HEK293T (cell line): Measurements from ENCODE around the gene FABP2.

Experiments
- CTCF ChIA-PET: fragments of 350-600 bp; formaldehyde crosslinking; extraction: SDS; loops from one replicate; lab custom pipeline; 2021; ENCODE audit warnings: antibody characterized with exemption, inconsistent platforms; lab: Yijun Ruan, JAX
- POLR2A ChIA-PET: fragments of 350-600 bp; formaldehyde crosslinking; extraction: SDS; loops from one replicate; lab custom pipeline; 2020; ENCODE audit warnings: antibody characterized with exemption, inconsistent platforms; lab: Yijun Ruan, JAX
- DNase-seq: peaks from one replicate; pipeline ENCODE4 v3.0.0; 2012; ENCODE audit warnings: mixed read lengths; ENCODE audit errors: extremely low spot score
- ARNT ChIP-seq: fragments of 450-650 bp; IDR thresholded peaks from 2 replicates; pipeline ENCODE4 v1.6.1; 2017; ENCODE audit warnings: mild to moderate bottlenecking
- BHLHE40 ChIP-seq: fragments of 450-650 bp; IDR thresholded peaks from 2 replicates; pipeline ENCODE4 v1.6.1; 2016; ENCODE audit warnings: mild to moderate bottlenecking, moderate library complexity, borderline replicate concordance
- CTBP1 ChIP-seq: fragments of 450-650 bp; IDR thresholded peaks from 2 replicates; pipeline ENCODE4 v1.6.1; 2016; ENCODE audit warnings: borderline replicate concordance
- ELF4 ChIP-seq: fragments of 450-650 bp; IDR thresholded peaks from 2 replicates; pipeline ENCODE4 v1.6.1; 2017; ENCODE audit warnings: antibody characterized with exemption
- FOXA1 ChIP-seq: fragments of 450-650 bp; IDR thresholded peaks from 2 replicates; pipeline ENCODE4 v1.6.1; 2016; ENCODE audit warnings: mild to moderate bottlenecking
- FOXK2 ChIP-seq: fragments of 450-650 bp; IDR thresholded peaks from 2 replicates; pipeline ENCODE4 v1.6.1; 2016; ENCODE audit warnings: mild to moderate bottlenecking
- FOXM1 ChIP-seq: fragments of 450-650 bp; IDR thresholded peaks from 2 replicates; pipeline ENCODE4 v1.6.1; 2017; ENCODE audit warnings: mild to moderate bottlenecking, borderline replicate concordance
- HDGF ChIP-seq: fragments of 450-650 bp; IDR thresholded peaks from 2 replicates; pipeline ENCODE4 v1.6.1; 2017; ENCODE audit warnings: antibody characterized with exemption, borderline replicate concordance
- L3MBTL2 ChIP-seq: fragments of 450-650 bp; conservative IDR thresholded peaks from 2 replicates; pipeline ENCODE4 v1.6.1; 2016; ENCODE audit warnings: mild to moderate bottlenecking
- LEF1 ChIP-seq: fragments of 450-650 bp; IDR thresholded peaks from 2 replicates; pipeline ENCODE4 v1.6.1; 2017; ENCODE audit warnings: mild to moderate bottlenecking, borderline replicate concordance
- NFRKB ChIP-seq: fragments of 450-650 bp; IDR thresholded peaks from 2 replicates; pipeline ENCODE4 v1.6.1; 2016; ENCODE audit warnings: mild to moderate bottlenecking, moderate library complexity
- PKNOX1 ChIP-seq: fragments of 450-650 bp; IDR thresholded peaks from 2 replicates; pipeline ENCODE4 v1.6.1; 2016
- SP1 ChIP-seq: fragments of 450-650 bp; IDR thresholded peaks from 2 replicates; pipeline ENCODE4 v1.6.1; 2017
- SUZ12 ChIP-seq: fragments of 450-650 bp; IDR thresholded peaks from 2 replicates; pipeline ENCODE4 v1.6.1; 2016; ENCODE audit warnings: mild to moderate bottlenecking
- TARDBP ChIP-seq: fragments of 450-650 bp; IDR thresholded peaks from 2 replicates; pipeline ENCODE4 v1.6.1; 2016
- ZNF384 ChIP-seq: fragments of 450-650 bp; IDR thresholded peaks from 2 replicates; pipeline ENCODE4 v1.6.1; 2016

Gene FABP2

GRCh38 chr4:119302073-119302832, 19.7 kb downstream of the FABP2 start:
- POLR2A ChIA-PET = interaction anchor here (1.5 kb wide), 1 partner anchor 90 kb away, joined by 4 read pairs; the partner anchor contains the start of gene USP53
- CTCF ChIA-PET = no interaction called here
- TF ChIP-seq FOXA1 = no peak
- TF ChIP-seq SUZ12 = no peak
- DNase-seq = no peak

- POLR2A ChIA-PET = interaction anchor here (0.7 to 1.7 kb wide), 8 partner anchors 9 to 201 kb away, joined by 3 to 7 read pairs (median 4); partner anchors contain the start of genes FABP2 and USP53
Measured at GRCh38 chr4:119300101-119300978, 21.6 kb downstream of the FABP2 start.

GRCh38 chr4:119299741-119300100, 22.2 kb downstream of the FABP2 start:
- CTCF ChIA-PET = interaction anchor here (1.6 kb wide), 1 partner anchor 257 kb away, joined by 5 read pairs; no protein-coding TSS in a partner anchor
- no peak for DNase-seq
- POLR2A ChIA-PET = interaction anchor here (0.7 to 1.7 kb wide), 7 partner anchors 9 to 200 kb away, joined by 3 to 7 read pairs (median 3); partner anchors contain the start of genes FABP2 and USP53
- TF ChIP-seq FOXK2 (no peak), PKNOX1 (no peak), TARDBP (no peak), SUZ12 (no peak)

More at GRCh38 chr4:119300101-119300978, 21.6 kb downstream of the FABP2 start:
- CTCF ChIA-PET = interaction anchor here (1.0 to 1.6 kb wide), 3 partner anchors 17 to 258 kb away, joined by 4 to 5 read pairs (median 4); partner anchors contain the start of gene FABP2
- no peak for TF ChIP-seq ARNT
- TF ChIP-seq SUZ12 = no peak
- TF ChIP-seq HDGF = no peak
- 0 out of 2 replicates have a peak, but pooled peaks have one; percentile 5 for TF ChIP-seq PKNOX1
- no peak for TF ChIP-seq FOXA1
- 0 out of 2 replicates have a peak, but pooled peaks have one; percentile 37 for TF ChIP-seq FOXM1
- no peak for TF ChIP-seq LEF1
- peak; percentile 97 for TF ChIP-seq L3MBTL2
- TF ChIP-seq ZNF384 = no peak
- no peak for TF ChIP-seq BHLHE40
- no peak for TF ChIP-seq NFRKB
- TF ChIP-seq SP1 = no peak
- no peak for TF ChIP-seq FOXK2
- no peak for TF ChIP-seq CTBP1
- TF ChIP-seq TARDBP = no peak
- TF ChIP-seq ELF4 = no peak
- peak; percentile 88 for DNase-seq

GRCh38 chr4:119299260-119299671, 22.7 kb downstream of the FABP2 start:
- no peak for DNase-seq
- CTCF ChIA-PET = interaction anchor here (1.6 kb wide), 1 partner anchor 257 kb away, joined by 5 read pairs; no protein-coding TSS in a partner anchor
- TF ChIP-seq ZNF384 (no peak), FOXA1 (no peak), ARNT (no peak), SUZ12 (no peak), ELF4 (no peak), NFRKB (no peak), BHLHE40 (no peak), FOXM1 (no peak), L3MBTL2 (no peak), HDGF (no peak), TARDBP (no peak), CTBP1 (no peak), FOXK2 (no peak)
- POLR2A ChIA-PET = interaction anchor here (0.7 to 1.7 kb wide), 4 partner anchors 12 to 87 kb away, joined by 3 to 7 read pairs (median 4); partner anchors contain the start of gene USP53

GRCh38 chr4:119297795-119298194, 24.1 kb downstream of the FABP2 start:
- no peak for DNase-seq
- no peak for TF ChIP-seq L3MBTL2
- TF ChIP-seq NFRKB = no peak
- no peak for TF ChIP-seq PKNOX1
- TF ChIP-seq LEF1 = no peak
- TF ChIP-seq ARNT = no peak
- TF ChIP-seq ELF4 = no peak
- no peak for TF ChIP-seq FOXM1
- TF ChIP-seq FOXA1 = no peak
- TF ChIP-seq HDGF = no peak
- TF ChIP-seq FOXK2 = no peak
- TF ChIP-seq SP1 = no peak
- no peak for TF ChIP-seq CTBP1
- no peak for TF ChIP-seq TARDBP
- TF ChIP-seq SUZ12 = no peak
- TF ChIP-seq ZNF384 = no peak
- no peak for TF ChIP-seq BHLHE40
- POLR2A ChIA-PET = no interaction called here
- CTCF ChIA-PET = no interaction called here
